Measurements from ENCODE around the gene KRTAP4-8.
"Not testable (repeated sequence)": the region's sequence is repeated elsewhere in the genome, so short reads cannot be mapped to it uniquely, and the experiment has no call there.

DNA sequence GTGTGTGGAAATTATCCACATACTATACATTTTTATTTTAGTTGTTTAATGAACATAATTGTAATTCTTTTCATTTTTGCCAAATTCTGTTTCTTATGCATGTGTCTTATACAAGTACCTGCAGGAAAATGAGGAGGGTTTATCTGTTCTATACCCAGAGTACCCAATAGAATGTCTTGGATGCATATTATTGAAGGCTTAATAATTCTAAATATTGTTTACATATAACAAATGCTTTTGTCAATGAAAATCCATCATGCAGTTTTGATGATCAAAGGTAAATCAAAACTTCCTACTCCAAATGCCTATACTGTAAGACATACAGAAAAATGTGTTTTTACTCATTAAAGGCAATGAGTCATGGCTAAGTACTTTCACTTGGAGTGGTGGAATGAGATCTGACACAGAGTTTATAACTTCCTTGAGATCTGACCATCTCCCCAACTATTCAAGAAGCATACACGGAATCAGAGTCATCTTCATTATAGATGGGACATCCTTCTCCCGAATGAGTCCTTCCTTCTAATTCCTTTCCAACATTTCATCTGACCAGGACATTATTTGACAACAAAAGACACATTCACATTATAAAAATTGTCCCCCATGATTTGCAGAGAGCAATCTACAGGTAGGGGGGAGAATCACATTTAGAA lies 6.6 kb upstream of the KRTAP4-8 start:
- TF ChIP-seq POLR2AphosphoS5 (IDR thresholded peaks at IDR 0.05; ENCODE audit: borderline replicate concordance, low read depth, low read length); FOXP2 (optimal IDR thresholded peaks at IDR 0.05; ENCODE audit: control extremely low read depth, extremely low read length, insufficient read depth); EZH2 (IDR thresholded peaks at IDR 0.05): not testable (repeated sequence)

Data from SK-N-MC (cell line).